GM19455 (cell line): Measurements from ENCODE around the gene EIF4B.

ENCODE experiments used
- ATAC-seq: cut with Tn5 transposase; IDR thresholded peaks from one replicate; pipeline ENCODE4 v1.9.1; 2021; ENCODE audit not compliant: unreplicated experiment

Gene EIF4B

DNA sequence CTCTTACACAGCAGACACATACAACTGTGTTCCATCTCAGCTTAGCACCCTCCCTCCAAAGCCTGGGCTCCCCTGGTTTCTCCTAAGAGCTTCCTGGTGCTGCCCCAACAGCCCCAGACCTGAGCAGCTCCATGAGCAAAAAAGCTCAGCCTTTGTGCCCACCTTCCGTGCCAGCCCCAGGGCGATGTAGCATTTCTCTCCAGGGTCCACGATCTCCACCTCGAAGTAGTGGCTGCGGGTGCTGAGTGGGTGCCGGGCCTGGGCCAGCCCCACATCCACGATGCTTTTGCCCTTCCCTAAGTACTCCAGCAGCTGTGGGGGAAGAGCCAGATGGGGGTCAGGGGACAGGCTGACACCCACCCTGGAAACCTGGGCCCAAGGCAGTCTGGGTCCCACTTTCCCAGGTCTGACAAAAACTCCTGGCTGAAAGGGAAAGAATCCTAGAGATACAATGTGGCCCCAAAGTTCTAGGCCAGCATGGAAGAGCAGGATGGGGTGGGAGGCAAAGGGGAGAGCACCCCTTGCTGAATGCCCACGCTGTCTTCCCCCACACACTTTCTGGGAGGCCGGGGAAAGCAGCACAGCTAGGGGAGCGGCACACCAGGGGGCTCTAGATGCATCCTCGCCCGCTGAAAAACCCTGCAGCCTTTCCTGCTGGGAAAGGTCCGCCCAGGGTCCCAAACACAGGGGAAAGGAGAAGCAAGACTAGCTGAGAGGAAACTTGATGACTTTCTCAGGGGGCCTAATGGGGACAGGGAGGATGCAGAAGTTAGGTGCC lies 61.9 kb downstream of the EIF4B start:
- ATAC-seq = no peak

- ATAC-seq = no peak
These were observed 62.7 kb downstream of the EIF4B start for GRCh38 chr12:53068811-53069585.

GRCh38 chr12:53069621-53070410 lies 63.6 kb downstream of the EIF4B start:
- ATAC-seq = no peak

DNA sequence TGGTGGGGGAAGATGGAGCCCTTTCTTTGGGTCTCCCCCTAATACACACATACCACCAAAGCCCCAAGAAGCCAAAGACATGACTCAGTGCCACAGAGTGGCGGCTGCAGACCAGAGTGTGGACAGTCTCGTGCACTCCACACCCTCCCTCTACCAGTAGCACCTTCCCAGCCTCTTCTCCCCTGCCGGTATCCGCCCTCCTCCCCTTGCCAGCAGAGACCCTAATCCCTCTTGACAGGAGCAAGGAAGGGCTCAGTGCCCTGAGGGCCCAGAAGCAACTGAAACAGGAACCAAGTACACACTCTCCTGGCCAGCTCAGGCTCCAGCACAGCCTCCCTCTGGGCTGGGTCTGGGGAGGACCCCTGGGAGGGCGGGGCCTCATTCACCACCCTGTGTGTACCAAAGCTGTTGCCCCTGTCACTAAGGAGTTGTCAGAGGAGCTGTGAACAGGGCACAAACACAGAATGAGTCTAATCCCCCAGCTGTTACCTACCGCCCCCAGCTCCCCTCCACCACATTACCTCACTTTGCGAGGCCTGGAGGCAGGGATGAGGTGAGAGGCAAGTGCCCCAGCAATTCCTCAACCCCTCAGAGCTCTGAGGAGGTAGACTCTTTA lies 64.7 kb downstream of the EIF4B start:
- ATAC-seq = no peak

DNA sequence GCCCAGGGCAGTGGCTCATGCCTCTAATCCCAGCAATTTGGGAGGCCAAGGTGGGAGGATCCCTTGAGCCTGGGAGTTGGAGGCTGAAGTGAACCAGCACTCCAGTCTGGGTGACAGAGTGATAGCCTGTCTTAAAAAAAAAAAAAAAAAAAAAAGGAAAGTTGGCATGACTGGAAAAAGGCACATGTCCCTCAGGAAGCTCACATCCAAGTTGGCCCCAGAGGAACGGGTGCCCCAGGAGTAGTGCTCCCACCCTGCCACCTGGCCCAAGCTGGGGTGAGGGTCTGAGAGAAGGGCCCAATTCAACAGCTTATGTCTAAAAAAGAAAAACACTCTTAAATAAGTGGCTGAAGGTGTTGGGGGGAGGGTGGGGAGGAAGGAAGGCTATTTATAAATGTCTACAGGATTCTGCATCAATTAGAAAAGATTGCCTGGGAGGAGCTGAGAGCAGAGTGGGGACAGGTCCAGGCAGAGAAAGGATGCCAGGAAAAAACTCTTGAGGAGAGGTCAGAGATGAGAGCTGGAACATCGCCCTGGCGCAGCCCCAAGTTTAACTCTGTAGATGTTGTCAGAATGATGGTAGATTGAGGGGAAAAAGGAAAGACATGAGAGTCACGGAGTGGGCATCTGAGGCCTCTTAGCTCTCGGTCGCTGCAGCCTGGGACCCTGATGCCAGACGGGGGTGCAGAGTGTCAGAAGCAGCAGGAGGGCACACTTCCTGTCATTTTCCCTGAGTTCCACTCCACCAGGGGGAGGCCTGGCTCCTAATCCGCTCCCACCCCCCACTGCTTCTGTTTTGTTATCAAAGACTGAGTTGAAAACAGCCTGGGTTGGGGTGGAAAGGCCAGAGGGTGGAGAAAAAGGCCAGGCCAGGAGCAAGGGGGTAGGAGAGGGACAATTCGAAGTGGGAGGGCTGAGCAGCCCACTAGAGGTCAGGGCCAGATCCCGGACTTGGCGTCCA lies 65.6 kb downstream of the EIF4B start:
- ATAC-seq = no peak

DNA sequence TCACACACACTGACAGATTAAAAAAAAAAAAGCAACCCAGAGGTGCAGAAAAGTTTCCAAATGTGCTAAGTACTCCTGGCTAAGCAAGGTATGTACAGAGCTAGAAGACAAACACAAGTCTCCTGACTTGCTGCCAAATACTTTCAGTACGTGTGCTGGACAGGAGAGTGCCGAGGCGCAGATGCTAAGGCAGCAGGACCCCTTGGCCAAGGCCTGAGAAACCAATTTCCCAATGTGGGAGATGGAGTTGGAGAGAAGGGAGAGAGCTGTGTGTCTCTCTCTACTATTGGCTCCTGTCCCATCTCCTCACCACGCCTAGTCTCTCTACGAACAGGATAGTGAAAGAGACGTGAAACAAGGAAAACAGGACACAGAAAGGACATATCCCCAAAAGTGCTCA lies 67.6 kb downstream of the EIF4B start:
- ATAC-seq = no peak

DNA sequence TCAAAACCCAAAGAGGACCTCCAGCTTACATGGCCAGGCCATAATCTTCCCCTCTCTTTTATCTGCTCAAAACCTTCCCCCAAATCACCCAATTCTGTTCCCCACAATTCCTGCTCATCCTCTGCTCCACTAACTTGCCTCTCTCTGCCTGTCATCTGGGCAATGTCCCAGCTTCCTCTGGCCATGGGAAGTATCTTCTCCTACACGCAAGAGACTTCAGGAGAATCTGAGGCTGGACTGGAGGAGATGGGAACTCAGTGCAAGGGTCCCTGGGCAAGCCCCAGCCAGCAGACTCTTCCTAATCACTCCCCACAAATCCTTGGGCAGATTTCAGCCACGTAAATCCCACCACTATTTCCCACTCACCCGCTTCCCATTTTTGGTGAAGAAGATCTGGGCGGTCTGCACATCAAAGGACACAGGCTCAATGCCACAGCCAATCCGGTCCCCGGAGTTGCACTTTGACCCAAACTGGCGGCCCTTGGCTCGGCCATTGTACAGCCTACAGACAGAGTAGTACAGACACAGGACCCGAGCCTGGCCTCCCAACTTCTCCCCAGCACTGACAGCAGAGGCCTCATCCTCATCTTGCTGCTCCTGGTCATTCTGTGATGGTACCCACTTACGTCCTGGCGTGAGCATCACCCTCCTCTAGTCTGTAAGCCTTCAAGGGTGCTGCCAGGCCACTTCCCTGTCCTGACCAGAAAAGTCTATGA lies 68.2 kb downstream of the EIF4B start:
- ATAC-seq = no peak

GRCh38 chr12:53074999-53075370 lies 68.7 kb downstream of the EIF4B start:
- no peak for ATAC-seq

- ATAC-seq = no peak
These were observed 70.2 kb downstream of the EIF4B start for GRCh38 chr12:53076461-53076860.

DNA sequence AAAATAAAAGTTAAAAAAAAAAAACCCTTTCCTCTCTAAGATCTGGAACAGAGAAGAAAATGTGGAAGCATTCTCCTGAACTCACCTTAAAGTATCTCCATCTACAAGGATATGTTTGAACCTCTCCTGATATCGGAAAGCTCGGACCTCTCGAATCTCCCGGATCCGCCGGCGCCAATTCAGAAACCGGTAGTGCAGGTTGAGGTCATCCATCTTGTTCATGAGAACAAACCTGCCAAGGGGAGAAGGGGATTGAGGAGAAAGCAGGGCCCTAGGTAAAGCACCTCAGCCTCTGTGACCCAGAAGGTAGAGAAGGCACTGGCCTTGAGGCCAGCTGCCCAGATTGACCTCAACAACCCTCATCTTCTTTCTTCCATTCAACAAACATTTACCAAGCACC lies 70.8 kb downstream of the EIF4B start:
- no peak for ATAC-seq

GRCh38 chr12:53078425-53079225 lies 72.4 kb downstream of the EIF4B start:
- ATAC-seq = peak; percentile 32

- ATAC-seq = peak; percentile 98
These were observed 73.2 kb downstream of the EIF4B start, which contains the start of gene SPRYD3 for GRCh38 chr12:53079226-53080117. Gene SPRYD3, minus strand, starts transcription at chr12:53079390. Its CDS starts 57 bp downstream, at chr12:53079333.

GRCh38 chr12:53082637-53083175 lies 76.5 kb downstream of the EIF4B start:
- no peak for ATAC-seq

- no peak for ATAC-seq
These were observed 80.1 kb downstream of the EIF4B start for GRCh38 chr12:53086361-53086760.

DNA sequence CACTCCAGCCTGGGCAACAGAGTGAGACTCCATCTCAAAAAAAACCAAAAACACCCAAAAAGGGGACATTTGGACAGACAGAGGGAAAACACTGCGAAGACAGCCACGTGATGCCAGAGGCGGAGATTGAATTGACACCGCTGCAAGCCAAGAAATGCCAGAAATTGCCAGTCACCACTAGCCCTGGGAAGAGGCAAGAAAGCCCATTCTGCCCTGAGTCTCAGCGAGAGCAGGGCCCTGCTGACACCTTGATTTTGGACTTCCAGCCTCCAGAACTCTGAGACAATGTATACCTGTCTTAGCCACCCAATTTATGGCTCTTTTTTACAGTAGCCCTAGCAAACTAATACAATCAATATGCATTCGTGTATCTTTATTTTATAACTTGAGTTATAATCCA lies 83.8 kb downstream of the EIF4B start:
- ATAC-seq = no peak

- ATAC-seq = no peak
These were observed 84.3 kb downstream of the EIF4B start for GRCh38 chr12:53090554-53090953.

GRCh38 chr12:53091756-53092155 lies 85.5 kb downstream of the EIF4B start:
- ATAC-seq = no peak
